HFFc6 (cell line): ENCODE results near the gene TAF11L8. TPM values are rescaled to one million over a fixed set of nuclear protein-coding genes. Genes with fewer than 3 reads are reported as not detected.
A peak's percentile ranks its signal among the peaks of the same experiment; 100 is the strongest.
"Not testable (repeated sequence)": the region's sequence is repeated elsewhere in the genome, so short reads cannot be mapped to it uniquely, and the experiment has no call there.

Experiments used
- DNase-seq: peaks from one replicate; pipeline ENCODE4 v3.0.0-alpha.2; 2018
- H3K27ac Mint-ChIP-seq: 2 replicates; pipeline ENCODE4 v1.8.0; 2020; ENCODE audit warnings: mild to moderate bottlenecking, mixed read lengths
- H3K27me3 Mint-ChIP-seq: 2 replicates; pipeline ENCODE4 v1.8.0; 2021; ENCODE audit warnings: mild to moderate bottlenecking, moderate library complexity, mixed read lengths; ENCODE audit not compliant: insufficient read depth
- H3K36me3 Mint-ChIP-seq: 2 replicates; pipeline ENCODE4 v1.8.0; 2021; ENCODE audit warnings: low read depth, mixed read lengths
- H3K4me1 Mint-ChIP-seq: 2 replicates; pipeline ENCODE4 v1.8.0; 2020; ENCODE audit warnings: low read depth, mixed read lengths
- H3K4me3 Mint-ChIP-seq: 2 replicates; pipeline ENCODE4 v1.8.0; 2020; ENCODE audit warnings: mild to moderate bottlenecking, moderate library complexity, mixed read lengths
- H3K9me3 Mint-ChIP-seq: 2 replicates; pipeline ENCODE4 v1.8.0; 2020; ENCODE audit warnings: mild to moderate bottlenecking, mixed read lengths
- long read RNA-seq: library from polyadenylated mRNA; unstranded; transcript quantifications from one replicate; pipeline ENCODE4 v2.0.0, GENCODE V29; 2019
- total RNA-seq, 6 experiments: library from RNA; stranded (reverse); fragmentation: NEBNext Ultra II Directional; extraction: Animal tissue kit (Norgen Biotek cat#: 25700); gene quantifications; 2 replicates in 1 of 6; 3 replicates in 5 of 6; pipeline ENCODE4 v1.2.3, GENCODE V29; 2021
- TF ChIP-seq, protein P1 (sequence below): fragments of 200-600 bp; sonication (generic); IDR thresholded peaks from 2 replicates; pipeline ENCODE4 v1.5.0; 2021; ENCODE audit warnings: antibody characterized with exemption, mild to moderate bottlenecking

The TAF11L8 gene
- not detected for total RNA-seq
- long read RNA-seq: 0 reads

DNA sequence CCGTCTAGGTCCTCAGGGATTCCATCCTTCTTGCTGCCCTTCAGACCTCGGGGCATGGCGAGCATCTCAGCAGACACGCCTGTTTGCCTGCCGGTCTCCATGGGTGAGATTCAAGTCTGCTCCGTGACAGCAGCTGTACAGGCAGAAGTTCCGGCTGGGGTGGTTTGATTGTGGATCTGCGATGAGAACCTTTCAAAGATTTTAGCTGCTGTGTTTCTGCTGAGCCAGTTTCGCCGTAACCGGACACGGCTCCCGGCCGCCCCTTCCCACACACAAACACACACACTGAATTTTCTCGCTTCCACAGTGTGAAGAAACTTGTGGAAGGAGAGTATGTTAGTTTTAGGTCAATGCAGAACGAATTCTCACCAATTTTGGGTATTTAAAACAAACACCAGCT is at the start of gene TAF11L8:
Gene TAF11L8, minus strand, starts transcription at position 101 of the 400 bp plus-strand sequence.
- H3K27me3 Mint-ChIP-seq, H3K27ac Mint-ChIP-seq, H3K9me3 Mint-ChIP-seq, H3K36me3 Mint-ChIP-seq, H3K4me1 Mint-ChIP-seq, DNase-seq, H3K4me3 Mint-ChIP-seq: not testable (repeated sequence)

DNA sequence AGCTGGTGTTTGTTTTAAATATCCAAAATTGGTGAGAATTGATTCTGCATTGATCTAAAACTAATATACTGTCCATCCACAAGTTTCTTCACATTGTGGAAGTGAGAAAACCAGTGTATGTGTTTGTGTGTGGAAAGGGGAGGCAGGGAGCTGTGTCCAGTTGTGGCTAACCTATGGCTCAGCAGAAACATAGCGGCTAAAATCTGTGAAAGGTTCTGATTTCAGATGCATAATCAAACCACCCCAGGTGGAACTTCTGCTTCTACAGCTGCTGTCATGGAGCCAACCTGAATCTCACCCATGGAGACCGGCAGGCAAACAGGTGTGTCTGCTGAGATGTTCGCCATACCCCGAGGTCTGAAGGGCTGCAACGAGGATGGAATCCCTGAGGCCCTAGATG is 43.4 kb upstream of the TAF11L8 start, which contains the start of gene TAF11L14:
Gene TAF11L14, plus strand, starts transcription at position 301 of the 400 bp plus-strand sequence.
- DNase-seq: no peak
- Mint-ChIP-seq H3K4me1 (no peaks in the 10 kb centered on the region), H3K27ac (no peak within 1 kb of the TSS), H3K4me3 (no peak within 1 kb of the TSS), H3K36me3 (no peaks in the 10 kb centered on the region), H3K27me3 (no peaks in the 10 kb centered on the region), H3K9me3 (no peaks in the 10 kb centered on the region; the same call in 1 of the 2 replicates)
- TF ChIP-seq, protein P1, sequence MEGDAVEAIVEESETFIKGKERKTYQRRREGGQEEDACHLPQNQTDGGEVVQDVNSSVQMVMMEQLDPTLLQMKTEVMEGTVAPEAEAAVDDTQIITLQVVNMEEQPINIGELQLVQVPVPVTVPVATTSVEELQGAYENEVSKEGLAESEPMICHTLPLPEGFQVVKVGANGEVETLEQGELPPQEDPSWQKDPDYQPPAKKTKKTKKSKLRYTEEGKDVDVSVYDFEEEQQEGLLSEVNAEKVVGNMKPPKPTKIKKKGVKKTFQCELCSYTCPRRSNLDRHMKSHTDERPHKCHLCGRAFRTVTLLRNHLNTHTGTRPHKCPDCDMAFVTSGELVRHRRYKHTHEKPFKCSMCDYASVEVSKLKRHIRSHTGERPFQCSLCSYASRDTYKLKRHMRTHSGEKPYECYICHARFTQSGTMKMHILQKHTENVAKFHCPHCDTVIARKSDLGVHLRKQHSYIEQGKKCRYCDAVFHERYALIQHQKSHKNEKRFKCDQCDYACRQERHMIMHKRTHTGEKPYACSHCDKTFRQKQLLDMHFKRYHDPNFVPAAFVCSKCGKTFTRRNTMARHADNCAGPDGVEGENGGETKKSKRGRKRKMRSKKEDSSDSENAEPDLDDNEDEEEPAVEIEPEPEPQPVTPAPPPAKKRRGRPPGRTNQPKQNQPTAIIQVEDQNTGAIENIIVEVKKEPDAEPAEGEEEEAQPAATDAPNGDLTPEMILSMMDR: no peak

DNA sequence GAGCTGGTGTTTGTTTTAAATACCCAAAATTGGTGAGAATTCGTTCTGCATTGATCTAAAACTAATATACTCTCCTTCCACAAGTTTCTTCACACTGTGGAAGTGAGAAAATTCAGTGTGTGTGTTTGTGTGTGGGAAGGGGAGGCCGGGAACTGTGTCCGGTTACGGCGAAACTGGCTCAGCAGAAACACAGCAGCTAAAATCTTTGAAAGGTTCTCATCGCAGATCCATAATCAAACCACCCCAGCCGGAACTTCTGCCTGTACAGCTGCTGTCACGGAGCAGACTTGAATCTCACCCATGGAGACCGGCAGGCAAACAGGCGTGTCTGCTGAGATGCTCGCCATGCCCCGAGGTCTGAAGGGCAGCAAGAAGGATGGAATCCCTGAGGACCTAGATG is 41.0 kb upstream of the TAF11L8 start, which contains the start of gene TAF11L13:
Gene TAF11L13, plus strand, starts transcription at position 301 of the 400 bp plus-strand sequence.
- H3K9me3 Mint-ChIP-seq, DNase-seq, H3K4me1 Mint-ChIP-seq, H3K27me3 Mint-ChIP-seq, H3K4me3 Mint-ChIP-seq, H3K27ac Mint-ChIP-seq, H3K36me3 Mint-ChIP-seq: not testable (repeated sequence)

DNA sequence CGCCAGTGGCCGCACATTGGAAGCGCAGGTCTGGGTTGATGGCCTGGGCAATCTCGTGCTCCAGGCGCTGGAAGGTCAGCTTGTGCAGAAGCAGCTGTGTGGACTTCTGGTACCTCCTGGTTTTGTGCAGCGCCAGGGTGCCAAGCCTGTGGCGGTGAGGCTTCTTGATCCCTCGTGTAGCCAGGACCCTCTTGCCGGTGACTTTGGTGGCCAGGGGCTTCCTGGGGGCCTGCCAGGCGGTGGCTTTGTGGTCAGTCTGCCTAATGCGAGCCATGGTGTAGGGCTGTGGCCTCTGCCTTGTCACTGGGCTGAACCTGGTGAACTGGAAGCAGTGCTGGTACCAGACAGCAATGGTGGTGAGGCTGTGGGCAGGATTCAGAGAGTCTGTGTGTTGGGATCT is 34.9 kb upstream of the TAF11L8 start:
- no peak for DNase-seq
- TF ChIP-seq, protein P1: no peak
- Mint-ChIP-seq H3K9me3 (no peaks in the 10 kb centered on the region), H3K4me1 (no peaks in the 10 kb centered on the region), H3K36me3 (no peaks in the 10 kb centered on the region), H3K4me3 (no peak overlapping the region), H3K27ac (no peak overlapping the region), H3K27me3 (no peaks in the 10 kb centered on the region)

DNA sequence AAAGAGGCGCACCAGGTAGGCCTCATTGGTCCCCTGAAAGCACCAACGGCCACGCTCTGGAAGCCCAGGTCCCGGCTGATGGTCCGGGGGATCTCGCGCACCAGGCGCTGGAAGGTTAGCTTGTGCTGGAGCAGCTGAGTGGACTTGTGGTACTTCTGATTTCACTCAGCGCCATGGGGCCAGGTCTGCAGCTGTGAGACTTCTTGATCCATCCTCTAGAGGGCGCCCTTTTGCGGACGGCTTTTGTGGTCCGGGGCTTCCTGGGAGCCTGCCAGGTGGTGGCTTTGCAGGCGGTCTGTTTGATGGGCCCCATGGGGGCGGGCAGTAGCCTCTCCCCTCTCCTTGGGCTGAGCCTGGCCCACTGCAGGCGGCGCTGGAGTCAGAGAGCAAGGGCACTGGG is 29.9 kb upstream of the TAF11L8 start:
- Mint-ChIP-seq H3K4me1 (no peaks in the 10 kb centered on the region), H3K36me3 (no peaks in the 10 kb centered on the region), H3K27me3 (no peaks in the 10 kb centered on the region; the same call in 1 of the 2 replicates), H3K9me3 (no peaks in the 10 kb centered on the region), H3K4me3 (no peak overlapping the region), H3K27ac (no peak overlapping the region)
- no peak for DNase-seq
- TF ChIP-seq, protein P1: peak; percentile 31; the same call in 1 of the 2 replicates

DNA sequence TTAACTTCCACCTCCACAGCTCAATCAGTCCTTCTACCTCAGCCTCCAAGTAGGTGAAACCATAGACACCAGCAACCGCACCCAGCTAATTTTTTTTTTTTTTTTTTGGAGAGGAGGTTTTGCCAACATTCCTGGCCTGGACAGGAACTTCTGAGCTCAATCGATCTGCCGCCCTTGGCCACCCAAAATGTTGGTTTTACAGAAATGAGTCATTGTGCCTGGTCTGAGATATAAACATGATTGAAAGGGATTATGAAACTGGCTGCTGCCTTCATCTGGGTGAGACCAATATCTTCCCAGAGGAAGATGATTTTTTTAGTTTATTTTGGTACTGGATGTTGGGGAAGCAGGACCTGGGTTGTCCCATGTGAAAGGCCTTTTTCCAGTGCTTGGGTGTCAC is 28.6 kb upstream of the TAF11L8 start:
- TF ChIP-seq, protein P1: no peak
- DNase-seq: no peak
- no peaks in the 10 kb centered on the region; the same call in 1 of the 2 replicates for H3K27me3 Mint-ChIP-seq
- H3K4me3 Mint-ChIP-seq: no peak overlapping the region
- H3K4me1 Mint-ChIP-seq: no peaks in the 10 kb centered on the region
- no peaks in the 10 kb centered on the region for H3K36me3 Mint-ChIP-seq
- no peak overlapping the region for H3K27ac Mint-ChIP-seq
- no peaks in the 10 kb centered on the region for H3K9me3 Mint-ChIP-seq
